Measurements from ENCODE around the gene XAGE3. TPM values are rescaled to one million over a fixed set of nuclear protein-coding genes. Genes with fewer than 3 reads are reported as not detected.

XAGE3 gene
- total and polyA plus RNA-seq, 2 donors (not counting 1 experiment from before 2014, with no cell fraction given), result not detected

DNA sequence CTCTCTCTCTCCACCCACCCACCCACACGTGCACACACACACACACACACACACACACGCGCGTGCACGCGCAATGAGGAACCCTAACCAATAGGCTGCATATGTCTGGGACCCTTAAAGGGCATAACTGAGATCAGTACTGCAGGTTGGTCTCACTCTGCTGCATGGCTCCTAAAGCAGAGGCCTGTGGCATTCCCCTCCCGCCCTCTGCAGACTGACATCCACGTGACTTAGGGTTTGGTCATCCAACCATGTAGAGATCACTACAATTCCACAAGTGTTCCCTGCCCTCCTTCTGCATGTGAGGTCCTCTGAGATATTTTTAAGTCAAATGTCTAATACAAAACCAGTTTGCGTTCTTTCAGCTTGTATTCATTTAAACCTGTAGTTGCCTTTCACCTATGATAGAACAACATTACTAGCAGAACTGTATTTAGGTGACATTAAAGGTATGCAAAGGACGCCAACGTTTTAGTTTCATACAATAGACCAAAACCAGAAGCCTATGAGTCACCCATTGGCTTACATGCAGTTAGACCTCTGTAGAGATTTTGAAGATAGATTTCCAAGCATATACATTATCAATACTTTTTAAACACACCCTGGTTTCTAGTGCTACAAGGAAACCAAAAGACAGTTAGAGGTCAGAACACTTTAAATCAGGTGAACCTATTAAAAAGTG is 46.7 kb downstream of the XAGE3 start:
- no peak overlapping the region for H3K9ac ChIP-seq (ENCODE audit: insufficient read depth, low read length)
- DNase-seq (ENCODE audit: low read depth in 2 of 2), result no peak
- H3K4me1 ChIP-seq (ENCODE audit: control insufficient read depth, extremely low read depth, insufficient read depth, low read length), result no peaks in the 10 kb centered on the region
- H2AFZ ChIP-seq (ENCODE audit: low read length), result no peak overlapping the region
- no peaks in the 10 kb centered on the region for H3K9me3 ChIP-seq (ENCODE audit: control insufficient read depth, insufficient read depth, low read depth, low read length)
- no peak overlapping the region for H3K27ac ChIP-seq (ENCODE audit: insufficient read depth, low read length)
- H3K4me2 ChIP-seq (ENCODE audit: extremely low read depth, insufficient read depth, low read length), result no peak overlapping the region
- no peaks in the 10 kb centered on the region for H3K79me2 ChIP-seq (ENCODE audit: control insufficient read depth, insufficient read depth, low read length)
- TF ChIP-seq EZH2 (IDR thresholded peaks at IDR 0.05; ENCODE audit: low read length, missing control alignments), result no peak
- TF ChIP-seq, protein P1, sequence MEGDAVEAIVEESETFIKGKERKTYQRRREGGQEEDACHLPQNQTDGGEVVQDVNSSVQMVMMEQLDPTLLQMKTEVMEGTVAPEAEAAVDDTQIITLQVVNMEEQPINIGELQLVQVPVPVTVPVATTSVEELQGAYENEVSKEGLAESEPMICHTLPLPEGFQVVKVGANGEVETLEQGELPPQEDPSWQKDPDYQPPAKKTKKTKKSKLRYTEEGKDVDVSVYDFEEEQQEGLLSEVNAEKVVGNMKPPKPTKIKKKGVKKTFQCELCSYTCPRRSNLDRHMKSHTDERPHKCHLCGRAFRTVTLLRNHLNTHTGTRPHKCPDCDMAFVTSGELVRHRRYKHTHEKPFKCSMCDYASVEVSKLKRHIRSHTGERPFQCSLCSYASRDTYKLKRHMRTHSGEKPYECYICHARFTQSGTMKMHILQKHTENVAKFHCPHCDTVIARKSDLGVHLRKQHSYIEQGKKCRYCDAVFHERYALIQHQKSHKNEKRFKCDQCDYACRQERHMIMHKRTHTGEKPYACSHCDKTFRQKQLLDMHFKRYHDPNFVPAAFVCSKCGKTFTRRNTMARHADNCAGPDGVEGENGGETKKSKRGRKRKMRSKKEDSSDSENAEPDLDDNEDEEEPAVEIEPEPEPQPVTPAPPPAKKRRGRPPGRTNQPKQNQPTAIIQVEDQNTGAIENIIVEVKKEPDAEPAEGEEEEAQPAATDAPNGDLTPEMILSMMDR (conservative IDR thresholded peaks at IDR 0.05 in 1 of 2, IDR thresholded peaks at IDR 0.05 in 1 of 2; ENCODE audit: low read depth in 1 of 2, low read length in 2 of 2), result no peak
- no peak overlapping the region for H3K4me3 ChIP-seq (replicated peaks in 1 of 4; ENCODE audit: control extremely low read depth in 1 of 4, insufficient read depth in 1 of 4, low read depth in 3 of 4, low read length in 4 of 4)
- no peaks in the 10 kb centered on the region for H4K20me1 ChIP-seq (ENCODE audit: control insufficient read depth, extremely low read depth, insufficient read depth, low read length)
- H3K36me3 ChIP-seq (ENCODE audit: control insufficient read depth, insufficient read depth, low read length), result no peaks in the 10 kb centered on the region
- H3K27me3 ChIP-seq (ENCODE audit: control insufficient read depth, insufficient read depth, low read length), result no peaks in the 10 kb centered on the region

DNA sequence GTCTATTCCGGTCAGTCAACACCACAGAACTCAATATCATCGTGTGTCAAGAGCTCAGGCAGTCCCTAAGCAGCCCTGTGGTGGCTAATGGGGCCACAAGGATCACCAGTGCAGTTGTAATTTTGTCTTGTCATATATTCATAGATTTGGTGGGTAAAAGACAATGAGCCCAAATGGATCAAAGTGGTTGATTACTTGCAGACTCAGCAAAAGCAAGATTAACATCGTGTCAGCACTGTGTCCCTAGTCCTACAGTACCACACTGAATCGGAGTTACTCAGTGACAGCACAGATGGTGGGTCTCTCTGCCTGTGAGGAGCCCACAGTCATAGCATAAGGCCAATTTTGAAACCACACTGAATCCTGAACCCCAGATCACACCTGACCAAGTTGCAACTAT is 48.1 kb downstream of the XAGE3 start:
- no peak for TF ChIP-seq EZH2 (IDR thresholded peaks at IDR 0.05; ENCODE audit: low read length, missing control alignments)
- TF ChIP-seq, protein P1 (conservative IDR thresholded peaks at IDR 0.05 in 1 of 2, IDR thresholded peaks at IDR 0.05 in 1 of 2; ENCODE audit: low read depth in 1 of 2, low read length in 2 of 2), result no peak
- Histone ChIP-seq H3K4me1 (ENCODE audit: control insufficient read depth, extremely low read depth, insufficient read depth, low read length) (no peaks in the 10 kb centered on the region), H3K9me3 (ENCODE audit: control insufficient read depth, insufficient read depth, low read depth, low read length) (no peaks in the 10 kb centered on the region), H3K27ac (ENCODE audit: insufficient read depth, low read length) (no peak overlapping the region), H3K9ac (ENCODE audit: insufficient read depth, low read length) (no peak overlapping the region), H4K20me1 (ENCODE audit: control insufficient read depth, extremely low read depth, insufficient read depth, low read length) (no peaks in the 10 kb centered on the region), H3K4me3 (replicated peaks in 1 of 4; ENCODE audit: control extremely low read depth in 1 of 4, insufficient read depth in 1 of 4, low read depth in 3 of 4, low read length in 4 of 4) (no peak overlapping the region), H3K27me3 (ENCODE audit: control insufficient read depth, insufficient read depth, low read length) (no peaks in the 10 kb centered on the region), H3K79me2 (ENCODE audit: control insufficient read depth, insufficient read depth, low read length) (no peaks in the 10 kb centered on the region), H2AFZ (ENCODE audit: low read length) (no peak overlapping the region), H3K36me3 (ENCODE audit: control insufficient read depth, insufficient read depth, low read length) (no peaks in the 10 kb centered on the region), H3K4me2 (ENCODE audit: extremely low read depth, insufficient read depth, low read length) (no peak overlapping the region)
- no peak for DNase-seq (ENCODE audit: low read depth in 2 of 2)

Other genes starting within 250 kb of the XAGE3 start
- gene SSX7, start 213.2 kb downstream of the XAGE3 start, total RNA-seq, result not detected in 2 replicates
- not detected in 2 replicates for gene SSX7, start 213.2 kb downstream of the XAGE3 start, polyA plus RNA-seq
- not detected in 2 replicates for gene SSX2, start 160.9 kb downstream of the XAGE3 start, total RNA-seq
- gene SSX2, start 160.9 kb downstream of the XAGE3 start, polyA plus RNA-seq, result not detected in 2 replicates
- not detected in 2 replicates for gene SSX2B, start 116.8 kb downstream of the XAGE3 start, total RNA-seq
- gene SSX2B, start 116.8 kb downstream of the XAGE3 start, polyA plus RNA-seq, result not detected in 2 replicates
- gene SPANXN5, start 70.7 kb downstream of the XAGE3 start, total RNA-seq, result not detected in 2 replicates
- gene SPANXN5, start 70.7 kb downstream of the XAGE3 start, polyA plus RNA-seq, result not detected in 2 replicates
- gene XAGE5, start 56.8 kb downstream of the XAGE3 start, total RNA-seq, result not detected in 2 replicates
- gene XAGE5, start 56.8 kb downstream of the XAGE3 start, polyA plus RNA-seq, result not detected in 2 replicates
- gene FAM156B, start 29.2 kb upstream of the XAGE3 start, total RNA-seq, result 6.2 and 12.6 TPM in 2 replicates
- gene FAM156B, start 29.2 kb upstream of the XAGE3 start, polyA plus RNA-seq, result 11.0 and 11.4 TPM in 2 replicates
- 7.6 and 10.3 TPM in 2 replicates for gene FAM156A, start 90.4 kb upstream of the XAGE3 start, total RNA-seq
- 15.3 and 18.8 TPM in 2 replicates for gene FAM156A, start 90.4 kb upstream of the XAGE3 start, polyA plus RNA-seq
- 2.3 and 5.6 TPM in 2 replicates for gene GPR173, start 180.7 kb upstream of the XAGE3 start, total RNA-seq
- 3.9 and 4.0 TPM in 2 replicates for gene GPR173, start 180.7 kb upstream of the XAGE3 start, polyA plus RNA-seq
- 9.2 and 10.2 TPM in 2 replicates for gene TSPYL2, start 214.3 kb upstream of the XAGE3 start, total RNA-seq
- 14.6 and 21.0 TPM in 2 replicates for gene TSPYL2, start 214.3 kb upstream of the XAGE3 start, polyA plus RNA-seq
- gene KANTR, start 226.1 kb upstream of the XAGE3 start, total RNA-seq, result 3.9 and 7.1 TPM in 2 replicates
- 1.9 and 2.4 TPM in 2 replicates for gene KANTR, start 226.1 kb upstream of the XAGE3 start, polyA plus RNA-seq